K562 (cell line): Measurements from ENCODE around the gene SYT7. TPM values are rescaled to one million over a fixed set of nuclear protein-coding genes. Genes with fewer than 3 reads are reported as not detected.

Experiments used
- AFF1 ChIP-seq, 2 experiments: fragments of 450-650 bp; IDR thresholded peaks; 2 replicates each; pipeline ENCODE4 v1.6.1; 2018; ENCODE audit warnings: mild to moderate bottlenecking in 2 of 2, low read depth in 1 of 2; ENCODE audit not compliant: partially characterized antibody in 2 of 2
- BCOR ChIP-seq: fragments of 450-650 bp; IDR thresholded peaks from 2 replicates; pipeline ENCODE4 v1.6.1; 2016
- LARP7 ChIP-seq: fragments of 450-650 bp; IDR thresholded peaks from 2 replicates; pipeline ENCODE4 v1.6.1; 2016
- MCM7 ChIP-seq, 2 experiments: fragments of 450-650 bp; IDR thresholded peaks; 2 replicates each; pipeline ENCODE4 v1.6.1; 2016 to 2018
- MTA1 ChIP-seq: fragments of 450-650 bp; IDR thresholded peaks from 2 replicates; pipeline ENCODE4 v1.6.1; 2017; ENCODE audit warnings: borderline replicate concordance
- MXD1 ChIP-seq: fragments of 250-450 bp; sonication (Bioruptor Pico); IDR thresholded peaks from 2 replicates; pipeline ENCODE4 v1.8.0; 2021; ENCODE audit warnings: borderline replicate concordance, mild to moderate bottlenecking, moderate library complexity; ENCODE audit not compliant: poor library complexity, severe bottlenecking
- NONO ChIP-seq, 2 experiments: fragments of 200-400 bp in 1 of 2; fragments of 450-650 bp in 1 of 2; formaldehyde crosslinking in 1 of 2; IDR thresholded peaks; 2 replicates each; pipeline ENCODE4 v1.6.1; 2017; ENCODE audit warnings: low read depth in 2 of 2, mild to moderate bottlenecking in 2 of 2, moderate library complexity in 2 of 2, low read length in 1 of 2
- POLR3G ChIP-seq: IDR thresholded peaks from 2 replicates; pipeline ENCODE4 v1.6.1; 2011; ENCODE audit not compliant: insufficient read length, insufficient replicate concordance; ENCODE audit errors: extremely low read depth
- PTRF ChIP-seq: fragments of 450-650 bp; IDR thresholded peaks from 2 replicates; pipeline ENCODE4 v1.6.1; 2016; ENCODE audit warnings: mild to moderate bottlenecking, missing genetic modification characterization, missing compliant biosample characterization
- TARDBP ChIP-seq: fragments of 450-650 bp; IDR thresholded peaks from 2 replicates; pipeline ENCODE4 v1.6.1; 2016
- THAP7 ChIP-seq: fragments of 250-450 bp; sonication (Bioruptor Pico); IDR thresholded peaks from 2 replicates; pipeline ENCODE4 v1.5.0; 2021
- TRIM28 ChIP-seq: fragments of 450-650 bp; IDR thresholded peaks from 2 replicates; pipeline ENCODE4 v1.6.1; 2017
- TSC22D4 ChIP-seq: fragments of 450-650 bp; IDR thresholded peaks from 2 replicates; pipeline ENCODE4 v1.6.1; 2016; ENCODE audit warnings: missing genetic modification characterization, missing biosample characterization, control low read depth
- ZBTB1 ChIP-seq: sonication (generic); formaldehyde crosslinking; IDR thresholded peaks from 2 replicates; pipeline ENCODE4 v1.8.1; 2023; ENCODE audit warnings: missing genetic modification reagents, low read depth, mild to moderate bottlenecking, borderline replicate concordance
- ZFP36 ChIP-seq: fragments of 150-350 bp; IDR thresholded peaks from 2 replicates; pipeline ENCODE4 v1.6.1; 2018; ENCODE audit warnings: low read length, low read depth; ENCODE audit not compliant: partially characterized antibody
- ZNF395 ChIP-seq: fragments of 200-800 bp; sonication (Bioruptor generic); IDR thresholded peaks from 2 replicates; pipeline ENCODE4 v1.6.1; 2017; ENCODE audit warnings: missing genetic modification characterization, missing compliant biosample characterization
- ZNF57 ChIP-seq: fragments of 450-650 bp; formaldehyde crosslinking; IDR thresholded peaks from 2 replicates; pipeline ENCODE4 v1.4.0; 2020; ENCODE audit warnings: mild to moderate bottlenecking, moderate library complexity
- ZNF584 ChIP-seq: fragments of 200-800 bp; sonication (Bioruptor generic); IDR thresholded peaks from 2 replicates; pipeline ENCODE4 v1.6.1; 2016; ENCODE audit warnings: low read depth, mild to moderate bottlenecking, missing genetic modification characterization, missing compliant biosample characterization
- ZNF696 ChIP-seq: fragments of 250-450 bp; sonication (Bioruptor Pico); conservative IDR thresholded peaks from 2 replicates; pipeline ENCODE4 v1.4.0; 2020; ENCODE audit warnings: mild to moderate bottlenecking, moderate library complexity
- polyA plus RNA-seq, 8 experiments: library from polyadenylated mRNA; depleted of rRNA in 4 of 8; stranded (reverse) in 5 of 8; unstranded in 3 of 8; fragments of >200 nt; fragmentation: Nextera tagmentation in 2 of 8; fragmentation: Illumina TruSeq in 1 of 8; extraction: Ambion mirVana in 2 of 8; extraction: Trizol in 1 of 8; gene quantifications; 2 replicates each; pipeline versions ENCODE4 v1.2.1 to v1.2.3, GENCODE V29; 2011 to 2014; ENCODE audit warnings: inconsistent platforms in 1 of 8, missing spikeins in 1 of 8
- total RNA-seq, 7 experiments: library from RNA; depleted of rRNA in 6 of 7; stranded (reverse); fragments of >200 nt in 6 of 7; fragmentation: Illumina TruSeq in 2 of 7; extraction: Trizol in 2 of 7; gene quantifications; 2 replicates each; pipeline versions ENCODE4 v1.2.1 to v1.2.3, GENCODE V29; 2011 to 2021; ENCODE audit warnings: low replicate concordance in 1 of 7

SYT7 gene
- total and polyA plus RNA-seq, 9 of the 15 experiments (the other 6 are each of a cell fraction or from before 2014, with no cell fraction given), result 0.01 to 0.51 (median 0.16) TPM; not detected in 1

- TF ChIP-seq MXD1 (CRISPR knock-in tag) (peak; percentile 98), TRIM28 (no peak), MCM7 (IDR thresholded peaks at IDR 0.05) (no peak), ZFP36 (no peak), TARDBP (peak; percentile 95), ZBTB1 (CRISPR knock-in tag) (peak; percentile 98), ZNF584 (CRISPR knock-in tag) (peak; percentile 98), LARP7 (no peak), PTRF (tag) (no peak), ZNF696 (no peak), NONO (IDR thresholded peaks at IDR 0.05; ENCODE audit: low read depth in 2 of 2, low read length in 1 of 2) (no peak), ZNF57 (CRISPR knock-in tag) (no peak), ZNF395 (peak; percentile 98), THAP7 (CRISPR knock-in tag) (no peak), MTA1 (no peak), POLR3G (no peak), TSC22D4 (no peak), BCOR (no peak), AFF1 (IDR thresholded peaks at IDR 0.05; ENCODE audit: low read depth in 1 of 2, partially characterized antibody in 2 of 2) (peak in 1 of 2 experiments; percentile 100)
Observed at GRCh38 chr11:61567286-61568061, 13.4 kb downstream of the SYT7 start (continued).
